Measurements from ENCODE around the gene ABCA7. TPM values are rescaled to one million over a fixed set of nuclear protein-coding genes. Genes with fewer than 3 reads are reported as not detected.

The ABCA7 gene
- total RNA-seq, 3 donors from 2014 or later, result 8.0 to 31.8 (median 26.5) TPM

GRCh38 chr19:1105873-1106840, 66.2 kb downstream of the ABCA7 start:
- Histone ChIP-seq H3K4me3 (peak overlapping the region in 2 of 3 donors; percentile 86 to 88), H3K27ac (peak overlapping the region; percentile 97), H3K9me3 (no peaks in the 10 kb centered on the region), H3K27me3 (no peaks in the 10 kb centered on the region), H3K4me1 (peaks cover 12 to 26% of the 10 kb centered on the region in 2 donors), H3K36me3 (peaks cover 12% of the 10 kb centered on the region)
- no peak for DNase-seq (ENCODE audit: low spot score in 2 of 2)
- intact Hi-C loops (cut with DNase I; ENCODE audit: low total_unique reads), result no loop called here
- TF ChIP-seq POLR2AphosphoS5 (IDR thresholded peaks at IDR 0.05) (no peak), CTCF (IDR thresholded peaks at IDR 0.05) (peak in 1 of 3 donors; percentile 16)

- Histone ChIP-seq H3K27me3 (no peaks in the 10 kb centered on the region), H3K4me3 (peak overlapping the region in 1 of 3 donors; percentile 15), H3K36me3 (peaks cover 12% of the 10 kb centered on the region), H3K9me3 (no peaks in the 10 kb centered on the region), H3K4me1 (peaks cover 12 to 25% of the 10 kb centered on the region in 2 donors), H3K27ac (peak overlapping the region; percentile 55 to 97)
- DNase-seq (ENCODE audit: low spot score in 2 of 2), result no peak
- intact Hi-C loops (cut with DNase I; ENCODE audit: low total_unique reads), result no loop called here
- TF ChIP-seq CTCF (IDR thresholded peaks at IDR 0.05), result peak in 1 of 3 donors; percentile 17
- TF ChIP-seq POLR2A (IDR thresholded peaks at IDR 0.05), result no peak
- TF ChIP-seq POLR2AphosphoS5 (IDR thresholded peaks at IDR 0.05), result no peak
Observed at GRCh38 chr19:1106841-1107660, 67.1 kb downstream of the ABCA7 start.

- H3K27ac ChIP-seq, result peak overlapping the region; percentile 55 to 97
- H3K36me3 ChIP-seq, result peaks cover 12% of the 10 kb centered on the region
- no peak overlapping the region for H3K4me3 ChIP-seq
- intact Hi-C loops (cut with DNase I; ENCODE audit: low total_unique reads), result no loop called here
- H3K9me3 ChIP-seq, result no peaks in the 10 kb centered on the region
- H3K27me3 ChIP-seq, result no peaks in the 10 kb centered on the region
- DNase-seq (ENCODE audit: low spot score in 2 of 2), result no peak
- H3K4me1 ChIP-seq, result peaks cover 16 to 22% of the 10 kb centered on the region in 2 donors
- TF ChIP-seq CTCF (IDR thresholded peaks at IDR 0.05), result no peak
- TF ChIP-seq POLR2A (IDR thresholded peaks at IDR 0.05), result no peak
- no peak for TF ChIP-seq POLR2AphosphoS5 (IDR thresholded peaks at IDR 0.05)
Observed at GRCh38 chr19:1107661-1108261, 67.9 kb downstream of the ABCA7 start.

GRCh38 chr19:1108291-1109031, 68.6 kb downstream of the ABCA7 start:
- DNase-seq (ENCODE audit: low spot score in 2 of 2), result no peak
- Histone ChIP-seq H3K9me3 (no peaks in the 10 kb centered on the region), H3K4me1 (peaks cover 15 to 22% of the 10 kb centered on the region in 2 donors), H3K4me3 (no peak overlapping the region), H3K27me3 (no peaks in the 10 kb centered on the region), H3K36me3 (peaks cover 12% of the 10 kb centered on the region), H3K27ac (peak overlapping the region in 1 of 2 donors; percentile 97)
- intact Hi-C loops (cut with DNase I; ENCODE audit: low total_unique reads), result no loop called here
- TF ChIP-seq POLR2AphosphoS5 (IDR thresholded peaks at IDR 0.05), result no peak
